HepG2 (cell line): ENCODE results near the gene PTPN3. TPM values are rescaled to one million over a fixed set of nuclear protein-coding genes. Genes with fewer than 3 reads are reported as not detected.

ENCODE experiments used
- ATAC-seq: fragments of 200-7000 bp; cut with Tn5 transposase; 3 replicates; pipeline ENCODE4 v1.9.1; 2020; ENCODE audit warnings: mild to moderate bottlenecking, moderate library complexity
- BruUV-seq: library from RNA; stranded (reverse); fragments of 400-500 nt; replicated peaks from 2 replicates; lab custom pipeline; 2021; lab: Mats Ljungman, UMichigan
- CTCF ChIA-PET: fragments of 300-600 bp; formaldehyde crosslinking; extraction: SDS; loops from one replicate; lab custom pipeline; 2021; ENCODE audit warnings: low total read pairs, inconsistent platforms, low intra/inter-chr PET ratio; lab: Yijun Ruan, JAX
- POLR2A ChIA-PET: fragments of 350-600 bp; sonication (Branson Sonifier 250); formaldehyde crosslinking; loops from one replicate; lab custom pipeline; 2020; ENCODE audit warnings: antibody characterized with exemption, inconsistent platforms; lab: Yijun Ruan, JAX
- DNase-seq: peaks from one replicate; pipeline ENCODE4 v3.0.0-alpha.2; 2015; ENCODE audit warnings: low spot score
- FAIRE-seq: peaks from 3 replicates; lab custom pipeline; 2011; peaks lifted over from hg19 to GRCh38; lab: Jason Lieb, UNC
- H2AFZ ChIP-seq: one replicate; pipeline ENCODE4 v1.6.1; 2011; ENCODE audit warnings: low read length, inconsistent platforms
- H3K27ac ChIP-seq: fragments of 300-600 bp; 3 replicates; pipeline ENCODE4 v1.8.0; 2011; ENCODE audit warnings: mixed run types, mild to moderate bottlenecking, mixed read lengths, low read length, inconsistent platforms; ENCODE audit not compliant: insufficient read depth; ENCODE audit errors: extremely low read length
- H3K27me3 ChIP-seq, 2 experiments: fragments of 200-600 bp in 1 of 2; 2 replicates in 1 of 2; 3 replicates in 1 of 2; pipeline versions ENCODE4 v1.6.0 to v1.8.0; 2011; ENCODE audit warnings: low read length in 2 of 2, mild to moderate bottlenecking in 2 of 2, moderate library complexity in 2 of 2, inconsistent platforms in 1 of 2; ENCODE audit not compliant: insufficient read depth in 2 of 2, control insufficient read depth in 1 of 2
- H3K36me3 ChIP-seq, 2 experiments: fragments of 200-600 bp in 1 of 2; replicated peaks in 1 of 2; 2 replicates in 1 of 2; 3 replicates in 1 of 2; pipeline versions ENCODE4 v1.5.1 to v1.8.0; 2011; ENCODE audit warnings: low read length in 2 of 2, inconsistent platforms in 1 of 2; ENCODE audit not compliant: insufficient read depth in 2 of 2, control insufficient read depth in 1 of 2
- H3K4me1 ChIP-seq: 2 replicates; pipeline ENCODE4 v1.5.1; 2012; ENCODE audit warnings: low read length, inconsistent platforms; ENCODE audit not compliant: insufficient read depth
- H3K4me2 ChIP-seq: 2 replicates; pipeline ENCODE4 v1.6.0; 2011; ENCODE audit warnings: low read depth, low read length, inconsistent platforms
- H3K4me3 ChIP-seq, 3 experiments: fragments of 200-600 bp in 1 of 3; sonication (generic), shearing (Covaris generic) in 1 of 3; replicated peaks in 1 of 3; 2 replicates each; pipeline ENCODE4 v1.5.1; 2011 to 2016; ENCODE audit warnings: low read length in 3 of 3, inconsistent platforms in 2 of 3, low read depth in 2 of 3, mild to moderate bottlenecking in 2 of 3, control low read depth in 1 of 3, mixed read lengths in 1 of 3; ENCODE audit not compliant: insufficient read depth in 1 of 3
- H3K79me2 ChIP-seq: one replicate; pipeline ENCODE4 v1.6.1; 2011; ENCODE audit warnings: low read length, inconsistent platforms; ENCODE audit not compliant: insufficient read depth
- H3K9ac ChIP-seq: 2 replicates; pipeline ENCODE4 v1.6.0; 2011; ENCODE audit warnings: mild to moderate bottlenecking, low read depth, low read length, inconsistent platforms; ENCODE audit not compliant: insufficient read depth
- H3K9me3 ChIP-seq: 2 replicates; pipeline ENCODE4 v1.5.1; 2012; ENCODE audit warnings: mild to moderate bottlenecking, low read length
- H4K20me1 ChIP-seq: 2 replicates; pipeline ENCODE4 v1.6.0; 2011; ENCODE audit warnings: inconsistent platforms, mild to moderate bottlenecking, low read length, moderate library complexity; ENCODE audit not compliant: insufficient read depth
- ASH2L ChIP-seq: fragments of 300-600, 200-600 bp; sonication (generic); IDR thresholded peaks from 2 replicates; pipeline ENCODE4 v1.7.0; 2017; ENCODE audit warnings: low read depth, mild to moderate bottlenecking, moderate library complexity, mixed read lengths, low read length; ENCODE audit not compliant: insufficient read length
- CREM ChIP-seq, 2 experiments: sonication (generic) in 1 of 2; formaldehyde crosslinking in 1 of 2; IDR thresholded peaks; 2 replicates each; pipeline versions ENCODE4 v1.4.0 to v1.6.1; 2016 to 2020; ENCODE audit warnings: antibody characterized with exemption in 1 of 2, mild to moderate bottlenecking in 1 of 2, missing genetic modification reagents in 1 of 2
- HES4 ChIP-seq: sonication (generic); formaldehyde crosslinking; IDR thresholded peaks from 2 replicates; pipeline ENCODE4 v1.9.0; 2021; ENCODE audit warnings: mild to moderate bottlenecking, missing genetic modification reagents, borderline replicate concordance
- HIVEP1 ChIP-seq: sonication (generic); formaldehyde crosslinking; IDR thresholded peaks from 2 replicates; pipeline ENCODE4 v1.4.0; 2020; ENCODE audit warnings: mild to moderate bottlenecking, missing genetic modification reagents
- HMGA1 ChIP-seq: sonication (generic); formaldehyde crosslinking; conservative IDR thresholded peaks from 2 replicates; pipeline ENCODE4 v1.4.0; 2020; ENCODE audit warnings: missing genetic modification reagents
- PLSCR1 ChIP-seq: sonication (generic); formaldehyde crosslinking; IDR thresholded peaks from 2 replicates; pipeline ENCODE4 v1.5.0; 2020; ENCODE audit warnings: missing genetic modification reagents, mild to moderate bottlenecking, borderline replicate concordance
- RFXANK ChIP-seq: IDR thresholded peaks from 2 replicates; pipeline ENCODE4 v1.6.1; 2016
- RNF219 ChIP-seq: sonication (generic); formaldehyde crosslinking; IDR thresholded peaks from 2 replicates; pipeline ENCODE4 v1.5.0; 2020; ENCODE audit warnings: mild to moderate bottlenecking, missing genetic modification reagents
- SRSF9 ChIP-seq: fragments of 200-400 bp; formaldehyde crosslinking; IDR thresholded peaks from 2 replicates; pipeline ENCODE4 v1.6.1; 2018; ENCODE audit warnings: borderline replicate concordance, mild to moderate bottlenecking, low read depth, low read length; ENCODE audit not compliant: insufficient read depth, poor library complexity, severe bottlenecking
- ZBTB7B ChIP-seq: sonication (generic); formaldehyde crosslinking; IDR thresholded peaks from 2 replicates; pipeline ENCODE4 v1.4.0; 2020; ENCODE audit warnings: missing genetic modification reagents
- ZGPAT ChIP-seq: IDR thresholded peaks from 2 replicates; pipeline ENCODE4 v1.6.1; 2016; ENCODE audit warnings: mild to moderate bottlenecking
- ZMAT3 ChIP-seq: sonication (generic); formaldehyde crosslinking; conservative IDR thresholded peaks from 2 replicates; pipeline ENCODE4 v1.7.0; 2021; ENCODE audit warnings: missing genetic modification reagents
- ZNF441 ChIP-seq: sonication (generic); formaldehyde crosslinking; IDR thresholded peaks from 2 replicates; pipeline ENCODE4 v1.7.0; 2021; ENCODE audit warnings: missing genetic modification reagents, borderline replicate concordance
- ZNF672 ChIP-seq: sonication (generic); formaldehyde crosslinking; IDR thresholded peaks from 2 replicates; pipeline ENCODE4 v1.8.1; 2022; ENCODE audit warnings: missing genetic modification reagents
- WGBS: methylation state at CpG from one replicate; pipeline ENCODE4 v1.1.6; 2017; ENCODE audit warnings: low lambda C conversion rate; 5-methylcytosine and 5-hydroxymethylcytosine counted together
- in situ Hi-C: cut with HindIII; loops from 2 replicates; pipeline ENCODE4 v1.10.0; 2017; ENCODE audit warnings: low pct_unique_long_range_greater_than_20kb; ENCODE audit not compliant: extremely low pct_ligation_motif_present
- intact Hi-C: fragments of 100-400 bp; cut with micrococcal nuclease; formaldehyde crosslinking; loops from one replicate; pipeline ENCODE4 v1.10.0; 2022; ENCODE audit not compliant: unreplicated experiment
- polyA plus RNA-seq, 8 experiments: library from polyadenylated mRNA; depleted of rRNA in 3 of 8; stranded (reverse) in 7 of 8; unstranded in 1 of 8; fragments of >200 nt; fragmentation: Illumina TruSeq in 4 of 8; extraction: Trizol in 4 of 8; gene quantifications; 2 replicates each; pipeline versions ENCODE4 v1.2.1 to v1.2.3, GENCODE V29; 2011 to 2016; ENCODE audit warnings: low read depth in 4 of 8, missing spikeins in 1 of 8, mixed read lengths in 1 of 8; ENCODE audit not compliant: insufficient read depth in 1 of 8
- total RNA-seq, 5 experiments: library from RNA; depleted of rRNA; stranded (reverse); fragments of >200 nt; fragmentation: Illumina TruSeq; extraction: Trizol; gene quantifications; 2 replicates each; pipeline ENCODE4 v1.2.3, GENCODE V29; 2016; ENCODE audit warnings: low read depth in 1 of 5
- TF ChIP-seq, protein P1 (sequence below): sonication (generic); formaldehyde crosslinking; IDR thresholded peaks from 2 replicates; pipeline ENCODE4 v1.4.0; 2020; ENCODE audit warnings: missing genetic modification reagents, mild to moderate bottlenecking, borderline replicate concordance

PTPN3 gene
- total and polyA plus RNA-seq, 2 of the 13 experiments (the other 11 are each of a cell fraction or from before 2014, with no cell fraction given) = 5.6 to 20.5 TPM

DNA sequence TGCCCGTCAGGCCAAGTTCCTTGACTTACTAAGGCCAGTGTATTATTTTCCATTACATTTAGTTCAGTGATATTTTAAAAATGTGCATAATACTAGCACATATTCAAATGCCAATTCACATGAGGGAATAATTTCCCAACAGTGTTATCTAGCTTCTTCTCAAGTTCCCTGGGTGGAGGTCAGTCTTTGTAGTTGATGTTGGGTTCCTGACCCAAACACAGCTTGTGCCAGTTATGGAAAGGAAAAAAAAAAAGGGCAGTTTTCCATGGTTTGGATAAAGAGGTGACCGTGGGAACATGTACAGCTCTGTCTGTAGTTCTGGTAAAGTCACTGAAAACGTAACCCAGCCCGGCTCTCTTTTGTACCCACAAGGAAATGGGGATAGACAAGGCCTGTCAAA lies 11.5 kb upstream of the PTPN3 start:
- Histone ChIP-seq H3K4me3 (no peak overlapping the region), H3K9me3 (no peaks in the 10 kb centered on the region), H3K9ac (no peak overlapping the region), H3K27me3 (no peaks in the 10 kb centered on the region; a peak in 1 of 5 replicates), H3K79me2 (no peaks in the 10 kb centered on the region), H4K20me1 (no peaks in the 10 kb centered on the region), H3K36me3 (no peaks in the 10 kb centered on the region), H2AFZ (no peak overlapping the region), H3K4me2 (no peak overlapping the region), H3K4me1 (peaks cover 41% of the 10 kb centered on the region), H3K27ac (no peak overlapping the region)
- DNase-seq (no peak), FAIRE-seq (no peak), ATAC-seq (no peak)
- ChIA-PET POLR2A (no interaction called here), CTCF (no interaction called here)
- in situ Hi-C loops (loop anchor here (25.0 kb wide), 1 partner anchor 322 kb away; no protein-coding TSS in a partner anchor), intact Hi-C loops (loop anchor here (5.0 kb wide), 1 partner anchor 42 kb away; no protein-coding TSS in a partner anchor)
- BruUV-seq = no TSS peak
- TF ChIP-seq ZGPAT (CRISPR knock-in tag) = no peak
- no peak for TF ChIP-seq ZBTB7B
- no peak for TF ChIP-seq RFXANK (CRISPR knock-in tag)
- TF ChIP-seq RNF219 = no peak
- TF ChIP-seq ZMAT3 (CRISPR knock-in tag) = no peak
- no peak for TF ChIP-seq ZNF672
- TF ChIP-seq HIVEP1 (CRISPR knock-in tag) = no peak
- TF ChIP-seq ASH2L = no peak
- no peak for TF ChIP-seq PLSCR1 (CRISPR knock-in tag)
- TF ChIP-seq, protein P1, sequence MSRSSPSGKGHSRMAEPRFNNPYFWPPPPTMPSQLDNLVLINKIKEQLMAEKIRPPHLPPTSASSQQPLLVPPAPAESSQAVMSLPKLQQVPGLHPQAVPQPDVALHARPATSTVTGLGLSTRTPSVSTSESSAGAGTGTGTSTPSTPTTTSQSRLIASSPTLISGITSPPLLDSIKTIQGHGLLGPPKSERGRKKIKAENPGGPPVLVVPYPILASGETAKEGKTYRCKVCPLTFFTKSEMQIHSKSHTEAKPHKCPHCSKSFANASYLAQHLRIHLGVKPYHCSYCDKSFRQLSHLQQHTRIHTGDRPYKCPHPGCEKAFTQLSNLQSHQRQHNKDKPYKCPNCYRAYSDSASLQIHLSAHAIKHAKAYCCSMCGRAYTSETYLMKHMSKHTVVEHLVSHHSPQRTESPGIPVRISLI (CRISPR knock-in tag) = no peak
- no peak for TF ChIP-seq HES4 (CRISPR knock-in tag)
- TF ChIP-seq CREM (IDR thresholded peaks at IDR 0.05) = no peak
- no peak for TF ChIP-seq CREM (CRISPR knock-in tag; IDR thresholded peaks at IDR 0.05)
- TF ChIP-seq ZNF441 (CRISPR knock-in tag) = no peak
- no peak for TF ChIP-seq HMGA1
- TF ChIP-seq SRSF9 = no peak
- 68% methylated on average over 4 of the region's 4 CpGs for WGBS
